NCI-H1694 treated with DMSO at 0.1 percent for 48 hours (cell line): Measurements from ENCODE around the gene STOML2.

Experiments used
- DNase-seq: peaks from one replicate; lab custom pipeline; 2025; lab: John Stamatoyannopoulos, UW

Gene STOML2

DNA sequence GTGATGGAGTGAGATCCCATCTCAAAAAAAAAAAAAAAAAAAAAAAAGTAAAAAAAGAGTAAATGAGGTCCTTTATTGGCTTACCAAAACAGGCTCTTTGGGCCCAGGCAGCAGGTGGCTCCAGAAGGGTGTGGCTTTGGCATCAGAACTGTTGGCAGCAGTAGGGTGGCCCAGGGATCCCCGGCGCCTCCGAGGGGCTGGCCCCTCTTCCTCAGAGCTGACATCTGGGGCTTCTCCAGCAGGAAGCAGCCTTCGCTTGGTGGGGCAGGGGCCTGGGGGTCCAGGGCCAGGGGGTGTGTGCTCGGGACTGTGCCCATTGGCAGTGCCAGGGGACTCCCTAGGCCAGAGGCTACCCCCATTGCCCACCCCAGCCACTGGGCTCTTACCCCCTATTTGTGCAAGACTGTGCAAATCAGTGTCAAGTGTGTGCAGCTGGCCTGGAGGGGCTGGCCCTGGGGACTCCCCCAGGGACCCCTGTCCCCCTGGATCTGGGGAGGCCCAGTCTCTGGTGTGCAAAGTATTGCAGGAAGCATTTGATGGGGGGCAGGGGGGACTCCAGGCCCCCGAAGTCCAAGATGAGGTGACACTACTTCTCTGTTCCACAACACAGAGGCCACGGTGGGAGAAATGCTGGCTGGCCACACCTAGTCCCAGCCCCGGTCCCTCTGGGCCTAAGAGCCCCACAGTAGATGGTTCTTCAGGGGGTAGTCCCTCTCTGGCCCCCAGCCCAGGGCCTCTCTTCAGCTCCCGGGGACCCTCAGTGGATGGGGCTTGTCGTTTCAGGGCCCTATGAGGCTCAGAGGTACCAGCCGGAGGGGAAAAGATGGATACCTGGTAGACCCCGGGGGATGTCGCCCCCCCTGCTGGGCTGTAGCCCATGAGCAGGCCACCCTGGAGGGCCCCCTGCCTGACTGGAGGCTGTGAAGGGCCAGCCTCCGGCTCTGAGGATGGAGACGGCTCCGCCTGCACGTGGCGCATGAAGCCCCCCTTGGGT, 4.7 kb upstream of the STOML2 start:
- no peak for DNase-seq

DNA sequence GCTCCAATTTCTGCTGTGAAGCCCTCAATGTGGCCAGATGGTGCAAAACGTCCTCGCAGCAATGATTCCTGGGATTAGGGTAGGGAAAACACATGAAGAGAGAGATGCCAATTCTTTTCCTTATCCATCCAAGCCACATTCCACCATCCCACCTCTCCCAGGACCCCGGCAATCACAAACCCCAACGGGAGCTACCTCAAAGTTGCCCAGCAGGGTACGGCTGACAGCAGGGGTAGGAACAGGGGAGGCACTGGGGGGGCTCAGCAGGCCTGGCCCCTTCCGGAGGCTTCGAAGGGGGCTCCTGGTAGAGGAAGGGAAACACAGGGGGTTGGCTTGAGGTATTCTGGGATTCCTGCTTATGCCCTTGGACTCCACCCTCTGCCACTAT, 3.4 kb upstream of the STOML2 start:
- DNase-seq = no peak

DNA sequence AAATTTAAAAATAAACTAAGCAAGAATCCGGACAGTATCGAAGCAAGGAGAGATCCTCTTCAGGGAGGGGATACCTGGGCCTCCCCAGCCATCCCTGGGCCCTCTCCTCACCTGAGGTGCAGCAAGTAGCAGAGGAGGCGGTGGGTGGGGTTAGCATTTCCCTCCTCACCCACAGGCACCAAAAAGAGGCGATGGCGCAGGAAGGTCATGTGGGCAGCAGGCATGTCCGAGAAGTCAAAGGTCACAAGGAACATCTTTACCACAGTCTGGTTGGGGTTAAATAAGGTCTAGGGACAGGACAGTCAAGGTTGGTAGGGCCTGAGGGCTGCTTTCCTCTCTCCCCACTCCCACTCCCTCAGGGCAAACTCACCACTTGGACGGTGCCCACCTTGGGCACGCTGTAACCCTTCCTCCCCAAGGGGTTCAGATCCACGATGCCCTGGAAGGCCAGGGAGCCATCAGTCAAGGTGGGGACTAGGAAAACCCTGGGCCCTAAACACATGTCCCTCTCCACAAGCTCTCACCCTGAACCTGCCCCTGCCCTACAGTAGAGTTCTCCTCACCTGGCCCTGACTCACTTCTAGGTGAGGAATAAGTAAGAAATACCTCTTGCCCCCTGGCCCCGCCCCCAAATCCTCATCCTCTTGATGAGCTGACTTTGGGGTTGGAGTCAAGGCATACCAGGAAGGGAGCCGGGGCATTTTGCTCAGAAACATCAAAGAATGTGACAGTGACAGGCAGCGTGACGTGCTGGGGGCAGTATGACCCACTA, 2.8 kb upstream of the STOML2 start:
- no peak for DNase-seq

DNA sequence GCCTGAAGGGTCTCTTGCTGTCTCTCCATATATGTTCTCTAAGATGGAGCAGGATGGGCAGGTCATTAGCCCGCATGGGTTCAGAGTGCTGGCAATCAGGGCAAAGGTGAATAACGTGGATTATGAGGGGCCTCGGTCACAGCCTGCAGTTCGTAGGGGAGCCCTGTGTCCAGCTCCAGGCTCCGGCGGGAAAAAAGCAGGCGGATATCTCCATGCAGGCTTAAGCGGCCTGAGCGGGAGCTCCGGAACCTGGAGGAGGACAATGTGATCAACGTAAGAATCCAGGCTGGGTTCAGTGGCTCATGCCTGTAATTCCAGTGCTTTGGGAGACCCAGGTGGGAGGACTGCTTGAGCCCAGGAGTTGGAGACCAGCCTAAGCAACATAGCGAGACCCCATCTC, 2.2 kb upstream of the STOML2 start:
- DNase-seq = no peak

DNA sequence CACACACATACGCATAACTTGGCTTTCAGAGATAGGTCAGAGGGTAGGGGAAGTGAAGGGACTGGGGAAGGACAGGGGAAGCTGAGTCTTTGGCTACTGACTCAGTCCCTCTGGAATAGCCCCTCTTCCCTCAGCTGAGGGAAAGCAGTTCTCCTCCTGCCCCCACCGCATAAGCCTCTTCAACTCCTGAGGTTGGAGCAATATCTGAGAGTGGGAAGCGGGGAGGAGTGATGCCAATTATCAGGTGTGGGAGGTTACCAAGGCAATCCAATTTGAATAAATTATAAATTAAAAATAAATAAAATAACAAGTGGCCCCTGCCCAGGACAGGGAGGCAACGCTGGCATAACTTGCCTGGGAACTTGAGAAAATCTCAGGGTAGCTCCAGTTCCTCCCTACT, 1.7 kb upstream of the STOML2 start:
- DNase-seq = no peak

DNA sequence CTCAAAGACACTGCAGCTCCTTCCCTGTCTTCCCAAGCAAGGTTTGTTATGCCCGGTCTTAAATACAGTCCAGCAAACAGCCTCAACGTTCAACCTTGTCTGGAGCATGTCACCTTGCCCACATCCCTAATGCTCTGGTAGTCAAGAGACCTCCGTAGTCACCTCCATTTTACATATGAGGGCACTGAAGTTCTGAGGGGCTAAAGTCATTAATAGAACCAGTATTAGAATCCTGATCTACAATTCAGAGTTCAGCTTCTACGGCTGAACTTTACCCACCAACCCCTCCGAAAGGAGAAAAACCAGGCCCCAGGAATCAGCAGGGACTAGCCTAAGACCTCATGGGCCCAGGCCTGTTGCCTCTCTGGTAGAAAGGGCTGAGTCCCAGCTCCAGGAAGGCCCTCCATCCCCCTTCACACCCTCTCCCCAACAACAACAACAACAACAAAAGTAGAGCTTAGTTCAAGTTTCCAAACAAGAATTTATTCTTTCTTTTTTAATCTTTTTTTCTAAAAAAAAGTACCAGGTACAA, 795 bp upstream of the STOML2 start:
- DNase-seq = no peak

DNA sequence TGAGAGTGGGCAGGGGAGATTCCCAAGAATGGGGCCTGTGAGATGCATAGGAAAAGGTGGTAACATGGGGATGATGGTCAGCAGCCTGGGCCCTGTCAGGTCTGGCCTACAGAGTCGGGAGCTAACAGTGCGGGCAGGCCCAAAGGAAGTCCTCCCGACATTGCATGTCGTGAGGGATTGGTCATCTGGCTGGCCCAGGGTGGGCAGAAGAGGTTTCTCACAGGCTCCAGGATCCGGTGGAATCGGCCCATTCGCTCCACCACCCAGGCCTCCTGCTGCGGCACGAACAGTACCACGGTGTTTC, 514 bp downstream of the STOML2 start:
- DNase-seq = no peak

DNA sequence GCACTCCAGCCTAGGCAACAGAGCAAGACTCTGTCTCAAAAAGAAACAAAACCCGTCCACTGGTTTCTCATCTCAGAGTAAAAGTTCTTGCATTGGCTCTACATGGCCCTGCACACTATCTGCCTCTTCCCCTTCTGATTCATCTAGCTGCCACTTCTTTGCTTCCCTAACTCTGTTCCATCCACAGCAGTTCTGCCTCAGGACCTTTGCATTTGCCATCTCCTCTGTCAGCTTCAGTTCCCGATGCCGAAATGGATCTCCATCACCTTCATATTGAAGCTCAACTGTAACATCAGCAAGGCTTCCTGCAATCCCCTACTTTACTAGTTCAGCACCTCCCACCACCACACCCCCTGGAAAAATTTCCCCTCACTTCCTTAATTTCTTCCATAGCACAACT, 5.4 kb downstream of the STOML2 start:
- DNase-seq = no peak

DNA sequence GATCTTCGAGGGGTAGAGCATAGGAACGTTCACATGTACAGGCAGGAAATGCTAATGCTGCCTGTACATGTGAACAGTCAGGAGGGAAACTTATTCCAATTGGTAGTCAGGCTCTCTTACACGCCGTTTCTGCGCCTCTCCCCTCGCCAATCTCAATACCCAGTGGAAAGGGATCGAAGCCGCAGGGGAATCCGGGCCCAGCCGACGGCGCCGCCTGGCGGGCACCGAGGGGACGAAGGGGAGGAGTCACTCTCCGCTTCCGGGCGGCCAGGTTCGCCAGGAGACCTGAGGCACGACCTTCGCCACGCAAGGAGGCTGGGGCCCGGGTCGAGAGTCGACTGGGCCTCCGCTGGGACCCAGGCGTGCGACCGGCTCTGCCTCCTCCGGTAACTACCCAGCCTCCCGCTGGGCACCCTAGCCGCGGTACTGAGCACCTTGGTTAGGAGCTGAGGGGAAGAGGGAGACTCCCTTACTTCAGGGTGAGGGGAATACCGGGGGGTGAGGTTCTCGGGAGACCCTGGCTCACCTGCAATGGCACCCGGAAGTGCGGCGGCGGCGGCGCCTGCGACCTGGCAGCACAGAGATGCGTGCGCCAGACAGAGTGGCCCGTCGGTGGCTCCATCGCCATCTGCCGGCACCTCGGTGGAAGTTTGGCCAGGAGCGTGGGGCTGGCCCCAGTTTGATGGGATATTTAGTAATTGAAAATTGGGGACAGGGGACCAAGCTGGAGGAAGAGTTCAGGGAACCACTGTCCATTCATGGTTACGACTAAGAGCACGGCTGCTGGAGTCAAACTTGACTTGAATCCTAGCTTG, 6.7 kb downstream of the STOML2 start, which contains the start of gene PIGO:
Gene PIGO, minus strand, starts transcription at position 557 of the 815 bp plus-strand sequence. CDS start 1,026 bp downstream, outside the sequence.
- DNase-seq = peak; percentile 87

DNA sequence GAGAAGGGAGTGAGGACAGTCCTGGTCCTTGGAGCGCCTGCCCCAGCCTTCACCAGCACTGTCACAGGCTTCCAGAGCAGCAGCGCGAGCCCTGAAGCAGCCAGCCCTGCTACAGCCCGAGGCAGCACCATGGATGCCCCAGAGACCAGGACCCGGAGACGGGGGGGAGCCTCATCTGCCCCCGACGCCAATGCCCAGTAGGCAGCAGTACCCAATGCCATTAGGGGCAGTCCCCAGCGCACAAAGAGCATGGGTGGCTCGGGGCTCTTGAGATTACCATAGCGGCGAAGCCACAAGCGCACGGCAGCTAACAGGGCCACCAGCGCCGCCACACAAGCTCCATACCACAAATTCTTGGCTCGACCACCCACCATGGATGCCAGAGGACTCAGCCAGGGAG, 11.4 kb downstream of the STOML2 start:
- no peak for DNase-seq

DNA sequence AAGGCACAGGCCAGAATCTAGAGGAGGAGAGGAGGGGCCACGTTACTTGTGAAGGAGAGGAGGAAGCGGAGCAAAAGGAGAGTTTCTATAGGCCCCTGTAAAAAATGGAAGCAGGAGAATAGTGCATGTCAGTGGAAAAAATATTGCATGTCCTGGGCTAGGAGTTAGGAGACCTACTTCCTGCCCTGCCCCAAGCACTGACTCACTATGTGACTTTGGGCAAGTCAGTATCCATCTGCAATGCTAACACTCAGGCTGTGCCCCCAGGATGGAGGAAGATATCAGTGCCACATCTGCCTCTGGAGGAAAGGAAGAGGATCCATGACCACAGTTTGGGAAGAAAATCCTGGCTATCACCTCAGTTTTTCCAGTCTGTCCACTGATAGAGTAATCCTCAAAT, 13.5 kb downstream of the STOML2 start:
- no peak for DNase-seq

DNA sequence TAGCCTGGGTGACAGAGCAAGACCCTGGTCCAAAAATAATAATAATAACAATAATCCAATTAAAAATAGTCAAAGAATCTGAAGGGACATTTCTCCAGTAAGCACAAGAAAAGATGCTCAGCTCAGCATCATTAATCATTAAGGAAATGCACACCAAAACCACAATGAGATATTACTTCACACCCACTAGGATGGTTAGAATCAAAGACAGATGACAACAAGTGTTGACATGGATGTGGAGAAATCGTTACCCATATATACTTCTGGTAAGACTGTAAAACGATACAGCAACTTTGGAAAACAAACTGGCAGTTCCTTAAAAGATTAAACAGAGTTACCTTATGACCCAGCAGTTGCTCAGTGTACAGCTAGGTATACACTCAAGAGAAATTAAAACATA, 17.9 kb downstream of the STOML2 start:
- no peak for DNase-seq

DNA sequence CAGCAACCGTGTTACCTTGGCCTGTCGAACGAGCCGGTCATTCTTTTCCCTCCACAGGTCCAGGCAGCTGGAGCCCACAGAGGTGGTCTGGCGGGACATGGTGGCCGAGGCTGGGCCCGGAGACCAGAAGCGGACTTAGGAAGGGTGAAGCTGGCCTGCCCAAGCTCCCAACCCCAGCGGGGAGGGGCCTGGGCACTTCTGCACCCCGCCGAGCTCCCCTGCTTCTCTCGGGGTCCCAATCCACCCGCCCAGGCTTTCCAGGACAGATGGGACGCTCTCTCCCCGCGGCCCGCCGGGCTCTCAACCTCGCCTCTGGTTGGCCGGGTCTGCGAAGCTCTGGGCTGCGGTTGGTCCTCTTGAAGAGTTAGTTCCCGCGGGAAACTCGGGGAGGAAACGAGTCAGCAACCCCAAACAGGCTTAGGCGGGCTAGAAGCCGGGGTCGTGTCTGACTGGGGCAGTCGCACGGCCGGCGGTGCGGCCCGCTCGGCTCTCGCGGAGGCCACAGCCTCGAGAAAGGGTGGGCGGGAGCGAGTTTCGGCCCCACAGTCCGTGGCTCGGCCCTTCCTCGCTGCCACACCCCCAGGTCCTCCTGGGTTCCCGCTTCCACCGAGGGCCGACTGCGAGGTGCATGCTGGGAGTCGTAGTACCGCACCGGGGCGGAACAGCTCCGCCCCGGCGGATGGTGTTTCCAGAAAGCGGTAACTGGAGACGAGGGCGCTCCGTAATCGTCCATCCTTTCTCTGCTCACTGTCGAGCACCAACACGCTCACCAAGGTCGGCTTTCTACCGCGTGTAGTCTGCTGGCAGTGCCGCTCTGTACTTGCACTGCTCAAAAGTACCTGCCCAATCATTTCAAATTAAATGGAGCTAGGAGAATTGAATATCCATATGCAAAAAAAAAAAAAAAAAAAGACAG, 23.2 kb downstream of the STOML2 start, which contains the start of gene FANCG:
Gene FANCG, minus strand, starts transcription at position 517 of the 916 bp plus-strand sequence. Its CDS starts 418 bp downstream, at position 99.
- DNase-seq = peak; percentile 94

DNA sequence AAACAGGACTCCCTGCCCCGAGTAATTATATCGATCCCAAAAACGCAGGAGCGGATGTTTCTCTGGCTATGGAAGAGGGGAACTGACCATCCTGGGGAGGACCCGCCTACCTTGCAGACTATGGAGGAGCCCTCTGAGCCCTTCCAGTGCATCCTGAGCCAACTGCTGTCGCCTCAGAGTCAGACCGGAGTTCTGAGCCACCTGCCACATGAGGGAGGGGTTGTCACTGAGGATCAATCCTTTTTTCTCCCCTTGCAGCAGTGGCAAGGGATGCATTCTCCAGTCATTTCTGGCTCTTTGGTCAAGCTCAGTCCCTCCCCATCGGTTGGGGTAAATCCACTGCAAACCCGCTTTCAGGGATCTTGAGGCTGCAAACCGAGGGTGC, 23.9 kb downstream of the STOML2 start:
- no peak for DNase-seq

DNA sequence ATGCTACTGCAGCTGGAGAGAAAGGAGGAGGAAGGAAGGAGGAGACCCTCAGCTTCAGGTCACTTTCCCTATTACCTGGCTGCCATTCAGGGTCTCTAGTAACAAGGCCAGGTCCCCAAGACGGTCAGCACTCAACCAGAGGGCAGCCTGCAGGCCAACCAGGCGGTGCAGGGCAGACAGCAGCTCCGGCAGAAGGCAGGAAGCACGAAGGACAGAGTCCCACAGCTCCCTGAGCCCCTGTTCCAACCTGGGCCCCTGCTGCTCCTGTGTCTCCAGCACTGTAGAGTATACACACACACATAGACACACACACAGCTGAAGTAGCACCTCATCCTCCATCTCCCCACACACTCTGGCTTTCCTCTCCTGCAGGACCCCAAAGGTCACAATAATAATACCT, 24.9 kb downstream of the STOML2 start:
- no peak for DNase-seq

DNA sequence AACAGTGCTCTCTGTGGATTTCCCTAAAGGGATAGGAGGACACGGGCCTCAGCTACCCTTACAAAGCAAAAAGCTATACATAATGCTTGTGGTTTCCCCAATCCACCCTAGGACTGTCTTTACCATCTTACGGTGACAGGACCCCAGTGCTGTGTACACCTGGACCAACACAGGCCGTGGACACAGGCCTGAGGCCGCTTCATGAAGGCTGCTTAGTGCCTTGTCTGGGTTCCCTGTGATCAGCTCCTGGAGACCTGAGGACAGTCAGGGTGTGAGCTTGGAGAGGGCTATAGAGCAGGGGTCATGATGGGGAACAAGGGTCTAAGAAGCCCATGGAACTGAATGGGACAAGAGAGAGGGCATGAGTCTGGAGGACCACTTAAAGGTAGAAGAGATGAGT, 26.1 kb downstream of the STOML2 start:
- DNase-seq = no peak

DNA sequence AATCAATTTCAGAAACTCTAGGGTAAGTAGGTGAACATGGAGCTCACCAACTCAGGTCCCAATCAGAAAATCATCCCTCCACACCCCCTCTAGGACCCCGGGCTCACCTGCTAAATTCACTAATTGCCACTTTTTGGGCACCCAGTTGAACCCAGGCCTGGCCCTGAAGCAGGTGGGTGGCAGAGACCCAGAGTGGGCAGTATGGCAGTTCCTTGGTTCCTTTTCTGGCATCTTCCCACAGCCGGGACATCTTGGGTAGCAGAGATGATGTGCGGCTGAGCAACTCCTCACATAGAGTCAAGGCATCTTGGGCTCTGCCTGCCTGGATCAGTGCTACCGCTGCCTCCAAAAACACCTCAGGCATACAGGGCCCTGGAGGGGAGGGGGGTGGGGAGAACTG, 27.6 kb downstream of the STOML2 start:
- DNase-seq = no peak

DNA sequence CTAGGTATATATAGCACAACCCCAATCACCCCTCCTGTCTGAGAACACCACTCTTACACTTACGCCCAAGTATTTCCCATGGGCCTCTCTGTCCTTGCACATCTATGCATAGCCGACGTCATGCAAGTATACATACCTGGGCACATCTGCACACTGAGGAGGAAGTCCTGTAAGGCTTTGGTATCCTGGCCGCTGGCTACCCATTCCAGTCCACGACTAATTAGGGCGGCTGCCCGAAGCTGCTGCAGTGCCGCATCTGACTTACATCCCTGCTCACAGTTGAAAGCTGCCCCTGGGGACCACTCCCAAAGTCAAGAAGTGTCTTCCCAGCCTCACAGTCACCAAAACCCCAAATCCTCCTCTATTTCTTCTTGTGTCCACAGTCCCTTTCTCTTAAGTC, 28.1 kb downstream of the STOML2 start:
- DNase-seq = no peak

DNA sequence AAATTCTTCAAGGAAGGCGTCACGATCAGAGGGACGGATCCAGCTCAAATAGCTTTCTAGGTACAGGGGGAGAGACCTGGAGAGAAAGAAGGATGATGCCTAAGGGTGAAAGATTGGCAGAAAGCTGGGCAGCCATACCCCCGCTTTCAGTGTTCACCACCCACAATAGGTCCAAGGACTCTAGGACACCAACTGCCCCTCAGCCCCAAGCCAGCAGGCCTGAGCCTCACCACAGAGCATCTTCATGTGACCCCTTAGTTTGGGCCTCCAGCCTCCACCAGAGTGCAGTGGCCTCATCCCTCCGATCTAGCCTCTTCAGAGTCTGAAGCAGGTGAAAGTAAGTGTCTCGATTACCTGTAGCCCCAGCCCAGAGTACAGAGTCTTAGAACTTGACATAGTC, 28.8 kb downstream of the STOML2 start:
- DNase-seq = no peak

DNA sequence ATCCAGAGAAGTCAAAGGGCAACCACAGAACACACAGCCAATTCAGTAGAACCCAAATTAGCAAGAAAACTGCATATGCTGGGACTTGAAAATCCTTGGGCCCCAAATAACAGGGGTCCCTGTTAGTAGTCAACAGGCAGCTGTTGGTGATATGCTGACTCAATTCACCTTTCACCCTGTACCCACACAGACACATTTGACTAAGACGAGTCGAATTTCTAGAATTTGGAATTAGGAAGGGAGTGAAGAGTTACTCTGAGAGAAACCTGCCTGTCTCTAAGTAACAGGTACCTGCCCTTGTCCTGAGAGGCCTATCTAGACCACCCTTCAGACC, 29.7 kb downstream of the STOML2 start:
- DNase-seq = no peak
